Measurements from ENCODE around the gene ANG.
"Not testable (repeated sequence)": the region's sequence is repeated elsewhere in the genome, so short reads cannot be mapped to it uniquely, and the experiment has no call there.

ANG gene

GRCh38 chr14:20688167-20688839 lies at the start of gene ANG:
TSS of gene ANG (plus strand) at chr14:20688764. CDS start at chr14:20693565, 4,801 bp downstream.
- no peak within 1 kb of the TSS for H3K4me3 ChIP-seq (ENCODE audit: low read depth, low read length)

GRCh38 chr14:20641591-20641990 lies 47.0 kb upstream of the ANG start, which contains the start of gene OR6S1:
TSS of gene OR6S1 (minus strand) at chr14:20641691. CDS start at chr14:20641691, 0 bp downstream.
- no peak within 1 kb of the TSS for H3K4me3 ChIP-seq (ENCODE audit: low read depth, low read length)

GRCh38 chr14:20642182-20642581 lies 46.4 kb upstream of the ANG start:
- no peak overlapping the region for H3K4me3 ChIP-seq (ENCODE audit: low read depth, low read length)

- H3K4me3 ChIP-seq (ENCODE audit: low read depth, low read length), result not testable (repeated sequence)
Measured at GRCh38 chr14:20642755-20643154, 45.8 kb upstream of the ANG start.

GRCh38 chr14:20644520-20644919 lies 44.0 kb upstream of the ANG start:
- no peak overlapping the region for H3K4me3 ChIP-seq (ENCODE audit: low read depth, low read length)

GRCh38 chr14:20645481-20645880 lies 43.1 kb upstream of the ANG start:
- H3K4me3 ChIP-seq (ENCODE audit: low read depth, low read length), result no peak overlapping the region

- H3K4me3 ChIP-seq (ENCODE audit: low read depth, low read length), result peak overlapping the region; percentile 63
Measured at GRCh38 chr14:20652996-20653975, 35.3 kb upstream of the ANG start.

- no peak overlapping the region for H3K4me3 ChIP-seq (ENCODE audit: low read depth, low read length)
Measured at GRCh38 chr14:20655851-20656250, 32.7 kb upstream of the ANG start.

- no peak overlapping the region for H3K4me3 ChIP-seq (ENCODE audit: low read depth, low read length)
Measured at GRCh38 chr14:20656274-20656673, 32.3 kb upstream of the ANG start.

GRCh38 chr14:20657216-20658211 lies 31.1 kb upstream of the ANG start:
- H3K4me3 ChIP-seq (ENCODE audit: low read depth, low read length), result peak overlapping the region; percentile 60

GRCh38 chr14:20658246-20658645 lies 30.3 kb upstream of the ANG start:
- peak overlapping the region; percentile 60 for H3K4me3 ChIP-seq (ENCODE audit: low read depth, low read length)

- H3K4me3 ChIP-seq (ENCODE audit: low read depth, low read length), result no peak overlapping the region
Measured at GRCh38 chr14:20659336-20659735, 29.2 kb upstream of the ANG start.

GRCh38 chr14:20659813-20660395 lies 28.7 kb upstream of the ANG start:
- no peak overlapping the region for H3K4me3 ChIP-seq (ENCODE audit: low read depth, low read length)

GRCh38 chr14:20661197-20661596 lies 27.4 kb upstream of the ANG start:
- H3K4me3 ChIP-seq (ENCODE audit: low read depth, low read length), result no peak overlapping the region

- H3K4me3 ChIP-seq (ENCODE audit: low read depth, low read length), result peak overlapping the region; percentile 85
Measured at GRCh38 chr14:20662968-20663732, 25.4 kb upstream of the ANG start.

GRCh38 chr14:20666400-20666961 lies 22.1 kb upstream of the ANG start:
- H3K4me3 ChIP-seq (ENCODE audit: low read depth, low read length), result not testable (repeated sequence)

GRCh38 chr14:20667957-20668356 lies 20.6 kb upstream of the ANG start:
- H3K4me3 ChIP-seq (ENCODE audit: low read depth, low read length), result no peak overlapping the region

GRCh38 chr14:20668969-20669368 lies 19.6 kb upstream of the ANG start:
- H3K4me3 ChIP-seq (ENCODE audit: low read depth, low read length), result no peak overlapping the region

- no peak overlapping the region for H3K4me3 ChIP-seq (ENCODE audit: low read depth, low read length)
Measured at GRCh38 chr14:20671597-20672283, 16.8 kb upstream of the ANG start.

Data from iPS-11a (cell line).